GM23338 (cell line): ENCODE results near the gene CD19. TPM values are rescaled to one million over a fixed set of nuclear protein-coding genes. Genes with fewer than 3 reads are reported as not detected.

Source experiments
- ATAC-seq: fragments of 200-7000 bp; cut with Tn5 transposase; 3 replicates; pipeline ENCODE4 v1.9.1; 2020
- DNase-seq: peaks from one replicate; pipeline ENCODE4 v3.0.0-alpha.2; 2015; ENCODE audit warnings: low spot score
- H2AFZ ChIP-seq: fragments of 200-600 bp; sonication (generic); 2 replicates; pipeline ENCODE4 v1.8.0; 2016; ENCODE audit warnings: antibody characterized with exemption, mild to moderate bottlenecking, moderate library complexity
- H3F3A ChIP-seq: fragments of 200-600 bp; sonication (generic); replicated peaks from 2 replicates; pipeline ENCODE4 v1.8.0; 2017; ENCODE audit warnings: antibody characterized with exemption, mixed run types, low read depth
- H3K27ac ChIP-seq: fragments of 200-600 bp; sonication (generic); 2 replicates; pipeline ENCODE4 v1.6.1; 2016; ENCODE audit warnings: low read depth
- H3K27me3 ChIP-seq: fragments of 200-600 bp; sonication (generic); 2 replicates; pipeline ENCODE4 v1.8.0; 2016; ENCODE audit warnings: mild to moderate bottlenecking, mixed run types, moderate library complexity; ENCODE audit not compliant: insufficient read depth
- H3K36me3 ChIP-seq: fragments of 200-600 bp; sonication (generic); 2 replicates; pipeline ENCODE4 v1.8.0; 2016; ENCODE audit warnings: mild to moderate bottlenecking; ENCODE audit not compliant: insufficient read depth
- H3K4me1 ChIP-seq: fragments of 200-600 bp; sonication (generic); 2 replicates; pipeline ENCODE4 v1.8.0; 2016; ENCODE audit warnings: mild to moderate bottlenecking, moderate library complexity; ENCODE audit not compliant: insufficient read depth
- H3K4me2 ChIP-seq: fragments of 200-600 bp; sonication (generic); 2 replicates; pipeline ENCODE4 v1.7.1; 2017; ENCODE audit warnings: mixed run types
- H3K4me3 ChIP-seq: fragments of 200-600 bp; sonication (generic); 2 replicates; pipeline ENCODE4 v1.6.1; 2016; ENCODE audit warnings: mixed run types
- H3K79me2 ChIP-seq: fragments of 200-600 bp; sonication (generic); replicated peaks from 2 replicates; pipeline ENCODE4 v1.8.0; 2017; ENCODE audit warnings: mild to moderate bottlenecking; ENCODE audit not compliant: insufficient read depth
- H3K9me2 ChIP-seq: fragments of 200-600 bp; sonication (generic); 2 replicates; pipeline ENCODE4 v1.8.0; 2017; ENCODE audit not compliant: insufficient read depth
- H4K20me1 ChIP-seq: fragments of 200-600 bp; sonication (generic); replicated peaks from 2 replicates; pipeline ENCODE4 v1.8.0; 2017; ENCODE audit warnings: mild to moderate bottlenecking; ENCODE audit not compliant: insufficient read depth
- H3K27ac Mint-ChIP-seq: 2 replicates; pipeline ENCODE4 v1.8.0; 2020; ENCODE audit warnings: inconsistent platforms, mild to moderate bottlenecking, moderate library complexity, mixed read lengths
- H3K27me3 Mint-ChIP-seq: 3 replicates; pipeline ENCODE4 v1.8.0; 2022; ENCODE audit warnings: low read depth, mild to moderate bottlenecking, moderate library complexity, mixed read lengths, inconsistent platforms; ENCODE audit not compliant: insufficient read depth, poor library complexity
- H3K36me3 Mint-ChIP-seq: 3 replicates; pipeline ENCODE4 v1.8.0; 2021; ENCODE audit warnings: low read depth, mild to moderate bottlenecking, inconsistent platforms, moderate library complexity, mixed read lengths
- H3K4me1 Mint-ChIP-seq: 3 replicates; pipeline ENCODE4 v1.8.0; 2020; ENCODE audit warnings: mild to moderate bottlenecking, inconsistent platforms, mixed read lengths
- H3K4me3 Mint-ChIP-seq: 3 replicates; pipeline ENCODE4 v1.8.0; 2021; ENCODE audit warnings: moderate library complexity, mild to moderate bottlenecking, inconsistent platforms, mixed read lengths
- H3K9me3 Mint-ChIP-seq: 3 replicates; pipeline ENCODE4 v1.8.0; 2020; ENCODE audit warnings: moderate library complexity, mild to moderate bottlenecking, inconsistent platforms, mixed read lengths
- ETS1 ChIP-seq: IDR thresholded peaks from 2 replicates; pipeline ENCODE4 v1.6.1; 2016; ENCODE audit warnings: antibody characterized with exemption
- EZH2 ChIP-seq: fragments of 200-600 bp; sonication (generic); IDR thresholded peaks from one replicate; pipeline ENCODE4 v1.8.0; 2017; ENCODE audit warnings: antibody characterized with exemption, mild to moderate bottlenecking, low read depth; ENCODE audit not compliant: unreplicated experiment
- EZH2phosphoT487 ChIP-seq: fragments of 200-600 bp; sonication (generic); IDR thresholded peaks from one replicate; pipeline ENCODE4 v1.8.1; 2018; ENCODE audit warnings: antibody characterized with exemption; ENCODE audit not compliant: unreplicated experiment
- JUNB ChIP-seq: IDR thresholded peaks from one replicate; pipeline ENCODE4 v1.6.1; 2016; ENCODE audit warnings: antibody characterized with exemption; ENCODE audit not compliant: unreplicated experiment
- NANOG ChIP-seq: IDR thresholded peaks from 2 replicates; pipeline ENCODE4 v1.6.1; 2016; ENCODE audit warnings: antibody characterized with exemption, borderline replicate concordance
- ZNF114 ChIP-seq: fragments of 250-450 bp; sonication (Bioruptor Pico); IDR thresholded peaks from 2 replicates; pipeline ENCODE4 v1.5.0; 2020; ENCODE audit warnings: mild to moderate bottlenecking, moderate library complexity
- ZNF331 ChIP-seq: fragments of 250-450 bp; sonication (Bioruptor Pico); IDR thresholded peaks from 2 replicates; pipeline ENCODE4 v1.5.0; 2020; ENCODE audit warnings: low read depth, mild to moderate bottlenecking, moderate library complexity
- polyA plus RNA-seq: library from polyadenylated mRNA; unstranded; fragments of >200 nt; fragmentation: Nextera tagmentation; extraction: Ambion mirVana; gene quantifications from 2 replicates; pipeline ENCODE4 v1.2.1, GENCODE V29; 2016
- total RNA-seq: library from RNA; depleted of rRNA; stranded (reverse); fragments of >200 nt; shearing (Covaris generic); gene quantifications from 2 replicates; pipeline ENCODE4 v1.2.3, GENCODE V29; 2014
- TF ChIP-seq, protein P1 (sequence below): IDR thresholded peaks from one replicate; pipeline ENCODE4 v1.6.1; 2018; ENCODE audit warnings: antibody characterized with exemption; ENCODE audit not compliant: unreplicated experiment
- TF ChIP-seq, protein P2 (sequence below), 2 experiments: fragments of 200-600 bp in 1 of 2; sonication (generic) in 1 of 2; conservative IDR thresholded peaks; 2 replicates each; pipeline versions ENCODE4 v1.5.1 to v1.6.1; 2016 to 2017; ENCODE audit warnings: antibody characterized with exemption in 2 of 2, low read depth in 2 of 2, mild to moderate bottlenecking in 2 of 2, moderate library complexity in 1 of 2

The CD19 gene
- total and polyA plus RNA-seq, 2 experiments from 2014 or later, result 0.83 to 1.9 TPM

DNA sequence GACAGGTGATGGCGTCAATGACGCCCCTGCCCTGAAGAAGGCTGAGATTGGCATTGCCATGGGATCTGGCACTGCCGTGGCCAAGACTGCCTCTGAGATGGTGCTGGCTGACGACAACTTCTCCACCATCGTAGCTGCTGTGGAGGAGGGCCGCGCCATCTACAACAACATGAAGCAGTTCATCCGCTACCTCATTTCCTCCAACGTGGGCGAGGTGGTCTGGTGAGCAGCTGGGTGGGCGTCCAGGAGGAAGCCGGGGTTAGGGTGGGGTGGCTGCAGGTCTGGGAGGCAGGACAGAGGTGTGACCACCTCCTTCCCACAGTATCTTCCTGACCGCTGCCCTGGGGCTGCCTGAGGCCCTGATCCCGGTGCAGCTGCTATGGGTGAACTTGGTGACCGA lies 29.9 kb upstream of the CD19 start:
- no peaks in the 10 kb centered on the region for H3K9me3 Mint-ChIP-seq
- peaks cover 3% of the 10 kb centered on the region for H3K27me3 Mint-ChIP-seq
- no peaks in the 10 kb centered on the region; the same call in 2 of the 3 replicates for H3K36me3 Mint-ChIP-seq
- no peak overlapping the region for H3K4me3 Mint-ChIP-seq
- Histone ChIP-seq H3K27me3 (no peaks in the 10 kb centered on the region), H3K36me3 (no peaks in the 10 kb centered on the region), H3K4me2 (no peak overlapping the region), H2AFZ (no peak overlapping the region), H3K9me2 (no peaks in the 10 kb centered on the region), H3K79me2 (no peaks in the 10 kb centered on the region), H3K4me1 (no peaks in the 10 kb centered on the region), H4K20me1 (no peaks in the 10 kb centered on the region), H3K27ac (no peak overlapping the region), H3F3A (no peaks in the 10 kb centered on the region), H3K4me3 (no peak overlapping the region)
- no peak for ATAC-seq
- no peaks in the 10 kb centered on the region for H3K4me1 Mint-ChIP-seq
- no peak for DNase-seq
- no peak overlapping the region for H3K27ac Mint-ChIP-seq
- TF ChIP-seq NANOG (no peak), EZH2 (no peak), ZNF331 (CRISPR knock-in tag) (no peak), ETS1 (no peak), EZH2phosphoT487 (no peak), JUNB (no peak), ZNF114 (CRISPR knock-in tag) (no peak)
- TF ChIP-seq, protein P1, sequence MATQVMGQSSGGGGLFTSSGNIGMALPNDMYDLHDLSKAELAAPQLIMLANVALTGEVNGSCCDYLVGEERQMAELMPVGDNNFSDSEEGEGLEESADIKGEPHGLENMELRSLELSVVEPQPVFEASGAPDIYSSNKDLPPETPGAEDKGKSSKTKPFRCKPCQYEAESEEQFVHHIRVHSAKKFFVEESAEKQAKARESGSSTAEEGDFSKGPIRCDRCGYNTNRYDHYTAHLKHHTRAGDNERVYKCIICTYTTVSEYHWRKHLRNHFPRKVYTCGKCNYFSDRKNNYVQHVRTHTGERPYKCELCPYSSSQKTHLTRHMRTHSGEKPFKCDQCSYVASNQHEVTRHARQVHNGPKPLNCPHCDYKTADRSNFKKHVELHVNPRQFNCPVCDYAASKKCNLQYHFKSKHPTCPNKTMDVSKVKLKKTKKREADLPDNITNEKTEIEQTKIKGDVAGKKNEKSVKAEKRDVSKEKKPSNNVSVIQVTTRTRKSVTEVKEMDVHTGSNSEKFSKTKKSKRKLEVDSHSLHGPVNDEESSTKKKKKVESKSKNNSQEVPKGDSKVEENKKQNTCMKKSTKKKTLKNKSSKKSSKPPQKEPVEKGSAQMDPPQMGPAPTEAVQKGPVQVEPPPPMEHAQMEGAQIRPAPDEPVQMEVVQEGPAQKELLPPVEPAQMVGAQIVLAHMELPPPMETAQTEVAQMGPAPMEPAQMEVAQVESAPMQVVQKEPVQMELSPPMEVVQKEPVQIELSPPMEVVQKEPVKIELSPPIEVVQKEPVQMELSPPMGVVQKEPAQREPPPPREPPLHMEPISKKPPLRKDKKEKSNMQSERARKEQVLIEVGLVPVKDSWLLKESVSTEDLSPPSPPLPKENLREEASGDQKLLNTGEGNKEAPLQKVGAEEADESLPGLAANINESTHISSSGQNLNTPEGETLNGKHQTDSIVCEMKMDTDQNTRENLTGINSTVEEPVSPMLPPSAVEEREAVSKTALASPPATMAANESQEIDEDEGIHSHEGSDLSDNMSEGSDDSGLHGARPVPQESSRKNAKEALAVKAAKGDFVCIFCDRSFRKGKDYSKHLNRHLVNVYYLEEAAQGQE, result no peak
- TF ChIP-seq, protein P2, sequence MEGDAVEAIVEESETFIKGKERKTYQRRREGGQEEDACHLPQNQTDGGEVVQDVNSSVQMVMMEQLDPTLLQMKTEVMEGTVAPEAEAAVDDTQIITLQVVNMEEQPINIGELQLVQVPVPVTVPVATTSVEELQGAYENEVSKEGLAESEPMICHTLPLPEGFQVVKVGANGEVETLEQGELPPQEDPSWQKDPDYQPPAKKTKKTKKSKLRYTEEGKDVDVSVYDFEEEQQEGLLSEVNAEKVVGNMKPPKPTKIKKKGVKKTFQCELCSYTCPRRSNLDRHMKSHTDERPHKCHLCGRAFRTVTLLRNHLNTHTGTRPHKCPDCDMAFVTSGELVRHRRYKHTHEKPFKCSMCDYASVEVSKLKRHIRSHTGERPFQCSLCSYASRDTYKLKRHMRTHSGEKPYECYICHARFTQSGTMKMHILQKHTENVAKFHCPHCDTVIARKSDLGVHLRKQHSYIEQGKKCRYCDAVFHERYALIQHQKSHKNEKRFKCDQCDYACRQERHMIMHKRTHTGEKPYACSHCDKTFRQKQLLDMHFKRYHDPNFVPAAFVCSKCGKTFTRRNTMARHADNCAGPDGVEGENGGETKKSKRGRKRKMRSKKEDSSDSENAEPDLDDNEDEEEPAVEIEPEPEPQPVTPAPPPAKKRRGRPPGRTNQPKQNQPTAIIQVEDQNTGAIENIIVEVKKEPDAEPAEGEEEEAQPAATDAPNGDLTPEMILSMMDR (conservative IDR thresholded peaks at IDR 0.05; ENCODE audit: low read depth in 2 of 2), result no peak

GRCh38 chr16:28902909-28903308 lies 28.9 kb upstream of the CD19 start:
- Histone ChIP-seq H3K4me2 (no peak overlapping the region), H4K20me1 (no peaks in the 10 kb centered on the region), H3F3A (no peaks in the 10 kb centered on the region), H3K27me3 (no peaks in the 10 kb centered on the region), H3K4me3 (no peak overlapping the region), H2AFZ (no peak overlapping the region), H3K4me1 (no peaks in the 10 kb centered on the region), H3K36me3 (no peaks in the 10 kb centered on the region), H3K9me2 (no peaks in the 10 kb centered on the region), H3K79me2 (no peaks in the 10 kb centered on the region), H3K27ac (no peak overlapping the region)
- Mint-ChIP-seq H3K27me3 (peaks cover 3% of the 10 kb centered on the region), H3K4me3 (no peak overlapping the region), H3K36me3 (no peaks in the 10 kb centered on the region; the same call in 2 of the 3 replicates), H3K9me3 (no peaks in the 10 kb centered on the region), H3K27ac (no peak overlapping the region), H3K4me1 (no peaks in the 10 kb centered on the region)
- ATAC-seq (no peak), DNase-seq (no peak)
- TF ChIP-seq, protein P2 (conservative IDR thresholded peaks at IDR 0.05; ENCODE audit: low read depth in 2 of 2), result no peak
- TF ChIP-seq ETS1 (no peak), ZNF331 (CRISPR knock-in tag) (no peak), EZH2phosphoT487 (no peak), EZH2 (no peak), ZNF114 (CRISPR knock-in tag) (no peak)
